Mucosa of stomach (tissue), 1 donor: ENCODE measurements around the gene IL1RL1.

ENCODE experiments used
- H3K27me3 ChIP-seq: one replicate; pipeline ENCODE4 v1.7.0; 2013; ENCODE audit warnings: mild to moderate bottlenecking, low read length; ENCODE audit not compliant: control insufficient read depth, insufficient read depth
- H3K36me3 ChIP-seq: one replicate; pipeline ENCODE4 v1.7.0; 2013; ENCODE audit warnings: low read length; ENCODE audit not compliant: control insufficient read depth, insufficient read depth
- H3K4me1 ChIP-seq: one replicate; pipeline ENCODE4 v1.7.0; 2013; ENCODE audit warnings: mild to moderate bottlenecking, low read length; ENCODE audit not compliant: control insufficient read depth, insufficient read depth
- H3K4me3 ChIP-seq: one replicate; pipeline ENCODE4 v1.7.0; 2013; ENCODE audit warnings: low read length
- H3K9ac ChIP-seq: one replicate; pipeline ENCODE4 v1.7.0; 2013; ENCODE audit warnings: mild to moderate bottlenecking, low read length, moderate library complexity
- H3K9me3 ChIP-seq: one replicate; pipeline ENCODE4 v1.7.0; 2013; ENCODE audit warnings: mild to moderate bottlenecking, low read length, moderate library complexity; ENCODE audit not compliant: control insufficient read depth
- donor health status: Pancreatic carcinoma.

The IL1RL1 gene

DNA sequence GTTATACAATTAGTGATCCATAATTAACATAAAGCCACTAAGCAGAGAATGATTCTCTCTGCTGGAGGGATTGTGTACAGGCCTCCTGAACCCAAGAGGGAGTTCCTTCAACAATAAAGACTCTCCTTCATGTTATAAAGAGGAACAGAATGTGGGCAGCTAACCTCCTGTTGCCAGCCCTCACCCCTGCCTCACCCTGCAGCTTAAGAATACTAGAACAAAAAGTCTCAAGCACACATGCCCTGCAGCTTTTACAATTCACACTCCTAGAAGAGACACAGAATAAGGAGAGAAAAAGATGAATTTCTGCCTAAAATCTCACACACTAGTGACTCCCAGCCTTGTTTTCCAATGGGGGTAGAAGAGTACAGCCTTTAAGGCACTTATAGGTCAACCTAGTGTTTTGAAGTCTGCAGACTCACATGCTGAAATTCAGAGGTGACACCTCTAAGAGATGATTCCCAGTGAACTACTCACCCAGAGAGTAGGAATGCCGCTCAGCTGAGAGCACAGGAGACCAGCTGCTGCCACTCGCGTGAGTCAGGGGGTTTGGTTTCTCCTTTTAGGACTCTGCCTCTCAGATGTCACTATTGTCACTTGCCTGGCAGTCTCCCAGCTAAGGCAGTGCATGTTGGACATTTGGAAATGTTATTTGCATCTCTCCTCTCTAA is 32.5 kb upstream of the IL1RL1 start:
- no peaks in the 10 kb centered on the region for H3K4me1 ChIP-seq
- no peak overlapping the region for H3K4me3 ChIP-seq
- no peaks in the 10 kb centered on the region for H3K9me3 ChIP-seq
- H3K27me3 ChIP-seq, result no peaks in the 10 kb centered on the region
- H3K9ac ChIP-seq, result no peak overlapping the region
- H3K36me3 ChIP-seq, result no peaks in the 10 kb centered on the region

DNA sequence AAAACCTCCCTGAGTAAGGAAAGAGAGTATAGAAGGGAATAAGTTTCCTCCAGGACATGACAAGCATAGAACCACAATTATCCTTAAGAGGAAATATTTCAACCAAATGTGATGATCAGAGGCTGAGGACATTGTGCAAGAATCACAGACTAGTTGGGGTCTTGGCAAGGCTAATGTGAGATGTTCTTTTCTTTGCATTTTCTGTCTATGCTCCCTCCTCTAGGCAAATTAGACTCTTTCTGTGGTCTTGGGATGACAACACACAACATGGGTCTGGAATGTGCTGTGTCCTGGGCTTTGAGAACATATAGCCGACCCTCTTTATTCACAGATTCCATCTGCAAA is 32.0 kb upstream of the IL1RL1 start:
- Histone ChIP-seq H3K4me1 (no peaks in the 10 kb centered on the region), H3K9me3 (no peaks in the 10 kb centered on the region), H3K9ac (no peak overlapping the region), H3K27me3 (no peaks in the 10 kb centered on the region), H3K4me3 (no peak overlapping the region), H3K36me3 (no peaks in the 10 kb centered on the region)

GRCh38 chr2:102282678-102283091 is 28.7 kb upstream of the IL1RL1 start:
- Histone ChIP-seq H3K27me3 (no peaks in the 10 kb centered on the region), H3K36me3 (no peaks in the 10 kb centered on the region), H3K4me1 (no peaks in the 10 kb centered on the region), H3K4me3 (no peak overlapping the region), H3K9ac (no peak overlapping the region), H3K9me3 (no peaks in the 10 kb centered on the region)

- Histone ChIP-seq H3K36me3 (no peaks in the 10 kb centered on the region), H3K9ac (no peak overlapping the region), H3K4me3 (no peak overlapping the region), H3K4me1 (no peaks in the 10 kb centered on the region), H3K27me3 (no peaks in the 10 kb centered on the region), H3K9me3 (no peaks in the 10 kb centered on the region)
These were observed 27.4 kb upstream of the IL1RL1 start for GRCh38 chr2:102283996-102284395.

DNA sequence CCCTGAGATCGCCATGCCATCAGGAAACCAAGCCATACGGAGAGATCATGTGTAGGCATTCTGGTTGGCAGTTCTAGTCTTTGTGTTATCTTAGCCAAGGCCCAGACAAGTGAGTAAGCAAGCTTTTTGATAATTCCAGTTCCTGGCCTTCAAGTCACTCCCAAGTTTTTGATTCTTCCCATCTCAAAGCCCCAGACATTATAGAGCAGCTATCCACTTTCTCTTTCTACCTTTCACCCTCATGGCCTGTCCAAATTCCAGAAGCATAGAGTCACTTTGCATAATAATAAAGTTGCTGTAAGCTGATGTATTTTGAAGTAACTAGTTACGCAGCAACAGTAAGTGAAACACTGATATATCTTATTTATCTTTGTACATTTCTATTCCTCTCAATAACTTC is 26.8 kb upstream of the IL1RL1 start:
- no peak overlapping the region for H3K9ac ChIP-seq
- no peaks in the 10 kb centered on the region for H3K36me3 ChIP-seq
- no peaks in the 10 kb centered on the region for H3K4me1 ChIP-seq
- no peak overlapping the region for H3K4me3 ChIP-seq
- no peaks in the 10 kb centered on the region for H3K27me3 ChIP-seq
- no peaks in the 10 kb centered on the region for H3K9me3 ChIP-seq

DNA sequence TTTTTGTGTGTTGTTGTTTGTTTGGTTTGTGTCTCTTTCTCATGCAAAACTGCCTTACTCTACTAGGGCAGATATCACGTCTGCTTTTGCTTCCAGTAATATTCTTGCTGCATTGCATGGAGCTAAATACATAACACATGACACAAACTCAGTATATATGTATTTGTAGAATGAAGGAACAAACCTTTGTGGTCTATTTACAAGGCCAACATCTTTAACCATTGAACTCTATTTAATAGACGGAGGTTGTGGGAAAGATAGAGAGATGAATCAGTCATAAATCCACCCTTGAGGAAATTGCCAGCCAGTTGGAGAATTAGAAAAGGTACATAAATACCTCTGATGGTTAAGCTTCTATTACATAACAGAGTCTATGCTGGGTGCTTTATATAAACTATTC is 26.0 kb upstream of the IL1RL1 start:
- Histone ChIP-seq H3K9ac (no peak overlapping the region), H3K27me3 (no peaks in the 10 kb centered on the region), H3K36me3 (no peaks in the 10 kb centered on the region), H3K4me1 (no peaks in the 10 kb centered on the region), H3K9me3 (no peaks in the 10 kb centered on the region), H3K4me3 (no peak overlapping the region)

DNA sequence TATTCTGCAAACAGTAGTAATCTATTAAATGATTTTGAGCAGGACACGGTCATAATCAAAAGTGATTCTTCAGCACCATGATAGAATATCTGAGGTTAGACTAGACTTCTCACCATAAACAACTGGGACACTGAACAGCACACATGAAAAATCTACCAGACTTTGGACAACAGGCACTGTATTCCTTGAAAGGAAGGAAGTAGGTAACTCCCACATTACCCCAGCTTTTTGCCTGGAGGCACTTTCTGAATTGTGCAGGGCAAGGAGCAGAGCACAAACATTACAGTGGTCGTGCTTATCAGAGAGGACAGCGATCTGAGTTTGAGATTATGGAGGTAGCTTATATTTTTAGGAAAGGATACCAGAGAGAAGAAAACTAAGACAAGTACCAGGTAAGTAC is 25.3 kb upstream of the IL1RL1 start:
- H3K4me1 ChIP-seq, result no peaks in the 10 kb centered on the region
- H3K36me3 ChIP-seq, result no peaks in the 10 kb centered on the region

GRCh38 chr2:102289129-102289528 is 22.2 kb upstream of the IL1RL1 start:
- Histone ChIP-seq H3K36me3 (no peaks in the 10 kb centered on the region), H3K27me3 (no peaks in the 10 kb centered on the region), H3K9ac (no peak overlapping the region), H3K4me1 (no peaks in the 10 kb centered on the region), H3K4me3 (no peak overlapping the region), H3K9me3 (no peaks in the 10 kb centered on the region)

More for the DNA sequence above, 25.3 kb upstream of the IL1RL1 start:
- Histone ChIP-seq H3K9ac (no peak overlapping the region), H3K27me3 (no peaks in the 10 kb centered on the region), H3K4me3 (no peak overlapping the region), H3K9me3 (no peaks in the 10 kb centered on the region)

- Histone ChIP-seq H3K4me3 (no peak overlapping the region), H3K4me1 (no peaks in the 10 kb centered on the region), H3K9me3 (no peaks in the 10 kb centered on the region), H3K27me3 (no peaks in the 10 kb centered on the region), H3K9ac (no peak overlapping the region), H3K36me3 (no peaks in the 10 kb centered on the region)
These were observed 20.8 kb upstream of the IL1RL1 start for GRCh38 chr2:102290594-102290993.

- no peaks in the 10 kb centered on the region for H3K36me3 ChIP-seq
- no peak overlapping the region for H3K9ac ChIP-seq
- H3K4me3 ChIP-seq, result no peak overlapping the region
- H3K9me3 ChIP-seq, result no peaks in the 10 kb centered on the region
- no peaks in the 10 kb centered on the region for H3K4me1 ChIP-seq
- H3K27me3 ChIP-seq, result no peaks in the 10 kb centered on the region
These were observed 19.9 kb upstream of the IL1RL1 start for GRCh38 chr2:102291319-102292075.

GRCh38 chr2:102294802-102295489 is 16.4 kb upstream of the IL1RL1 start:
- H3K9me3 ChIP-seq, result no peaks in the 10 kb centered on the region
- H3K4me3 ChIP-seq, result no peak overlapping the region
- H3K9ac ChIP-seq, result no peak overlapping the region
- H3K4me1 ChIP-seq, result no peaks in the 10 kb centered on the region
- no peaks in the 10 kb centered on the region for H3K27me3 ChIP-seq
- H3K36me3 ChIP-seq, result no peaks in the 10 kb centered on the region

- H3K9ac ChIP-seq, result no peak overlapping the region
- no peaks in the 10 kb centered on the region for H3K4me1 ChIP-seq
- no peak overlapping the region for H3K4me3 ChIP-seq
- no peaks in the 10 kb centered on the region for H3K36me3 ChIP-seq
- no peaks in the 10 kb centered on the region for H3K27me3 ChIP-seq
- H3K9me3 ChIP-seq, result no peaks in the 10 kb centered on the region
These were observed 15.8 kb upstream of the IL1RL1 start for GRCh38 chr2:102295566-102295965.
